AG04450 (cell line): ENCODE data around the gene MYH11. TPM values are rescaled to one million over a fixed set of nuclear protein-coding genes. Genes with fewer than 3 reads are reported as not detected.

ENCODE experiments used
- CTCF ChIA-PET: fragments of 300-600, 350-600 bp; formaldehyde crosslinking; extraction: SDS; loops from one replicate; lab custom pipeline; 2022; ENCODE audit warnings: antibody characterized with exemption, inconsistent platforms; lab: Charles Lee
- POLR2A ChIA-PET: fragments of 350-600 bp; formaldehyde crosslinking; extraction: SDS; loops from one replicate; lab custom pipeline; 2021; ENCODE audit warnings: antibody characterized with exemption, inconsistent platforms; lab: Yijun Ruan, JAX
- DNase-seq: peaks from one replicate; pipeline ENCODE4 v3.0.0-alpha.2; 2011; ENCODE audit warnings: low read depth, low spot score
- H3K27ac ChIP-seq: one replicate; pipeline ENCODE4 v1.5.1; 2012; ENCODE audit warnings: low read depth, low read length, control low read depth
- H3K27me3 ChIP-seq: one replicate; pipeline ENCODE4 v1.6.0; 2012; ENCODE audit warnings: low read length; ENCODE audit not compliant: control insufficient read depth, insufficient read depth
- H3K4me3 ChIP-seq: 2 replicates; pipeline ENCODE4 v1.5.1; 2011; ENCODE audit warnings: mild to moderate bottlenecking, low read depth, low read length, control low read depth
- H3K9me3 ChIP-seq: 2 replicates; pipeline ENCODE4 v1.5.1; 2012; ENCODE audit warnings: low read length; ENCODE audit not compliant: control insufficient read depth, insufficient read depth
- CTCF ChIP-seq: IDR thresholded peaks from 2 replicates; pipeline ENCODE4 v1.5.1; 2011; ENCODE audit warnings: low read depth, low read length, control low read depth, inconsistent platforms
- polyA plus RNA-seq: library from polyadenylated mRNA; depleted of rRNA; stranded (reverse); fragments of >200 nt; gene quantifications from 2 replicates; pipeline ENCODE4 v1.2.3, GENCODE V29; 2011

MYH11 gene
- polyA plus RNA-seq, 1 experiment: 0.20 TPM

GRCh38 chr16:15752717-15753488 is 103.9 kb downstream of the MYH11 start:
- ChIA-PET CTCF (no interaction called here), POLR2A (no interaction called here)
- Histone ChIP-seq H3K4me3 (no peak overlapping the region), H3K27me3 (no peaks in the 10 kb centered on the region), H3K27ac (no peak overlapping the region), H3K9me3 (no peaks in the 10 kb centered on the region; the same call in 1 of the 2 replicates)
- no peak for TF ChIP-seq CTCF
- DNase-seq: no peak

- no peak for DNase-seq
- Histone ChIP-seq H3K4me3 (no peak overlapping the region), H3K27ac (no peak overlapping the region), H3K9me3 (no peaks in the 10 kb centered on the region; the same call in 1 of the 2 replicates), H3K27me3 (no peaks in the 10 kb centered on the region)
- POLR2A ChIA-PET: no interaction called here
- CTCF ChIA-PET: interaction anchor here (1.0 kb wide), 1 partner anchor 72 kb away, joined by 6 read pairs; no protein-coding TSS in a partner anchor
- TF ChIP-seq CTCF: no peak
Observed at GRCh38 chr16:15751940-15752339, 104.9 kb downstream of the MYH11 start.

DNA sequence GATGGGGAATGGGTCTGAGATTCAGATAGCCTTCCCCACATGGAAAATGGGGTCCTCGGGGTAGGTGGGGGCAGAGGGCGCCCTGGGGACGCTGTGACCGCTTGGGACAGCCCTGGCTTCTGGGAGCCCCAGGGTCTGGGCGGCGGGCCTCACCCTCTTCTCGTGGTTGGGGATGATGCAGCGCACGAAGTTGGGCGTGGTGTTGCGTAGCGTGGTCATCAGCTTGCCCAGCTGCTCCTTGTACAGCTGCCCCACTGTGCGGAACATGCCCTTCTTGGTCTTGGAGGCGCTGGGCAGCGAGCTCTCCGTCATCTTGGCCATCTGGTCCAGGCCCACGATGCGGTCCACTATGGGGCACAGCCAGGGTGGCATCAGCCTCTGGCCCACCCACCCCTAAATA is 106.8 kb downstream of the MYH11 start:
- DNase-seq: no peak
- Histone ChIP-seq H3K9me3 (no peaks in the 10 kb centered on the region; the same call in 1 of the 2 replicates), H3K27ac (no peak overlapping the region), H3K27me3 (no peaks in the 10 kb centered on the region), H3K4me3 (no peak overlapping the region)
- TF ChIP-seq CTCF: no peak
- ChIA-PET POLR2A (no interaction called here), CTCF (no interaction called here)

- DNase-seq: no peak
- Histone ChIP-seq H3K27ac (no peak overlapping the region), H3K4me3 (no peak overlapping the region), H3K27me3 (no peaks in the 10 kb centered on the region), H3K9me3 (no peaks in the 10 kb centered on the region; the same call in 1 of the 2 replicates)
- CTCF ChIA-PET: no interaction called here
- POLR2A ChIA-PET: no interaction called here
- no peak for TF ChIP-seq CTCF
Observed at GRCh38 chr16:15749371-15749770, 107.5 kb downstream of the MYH11 start.

DNA sequence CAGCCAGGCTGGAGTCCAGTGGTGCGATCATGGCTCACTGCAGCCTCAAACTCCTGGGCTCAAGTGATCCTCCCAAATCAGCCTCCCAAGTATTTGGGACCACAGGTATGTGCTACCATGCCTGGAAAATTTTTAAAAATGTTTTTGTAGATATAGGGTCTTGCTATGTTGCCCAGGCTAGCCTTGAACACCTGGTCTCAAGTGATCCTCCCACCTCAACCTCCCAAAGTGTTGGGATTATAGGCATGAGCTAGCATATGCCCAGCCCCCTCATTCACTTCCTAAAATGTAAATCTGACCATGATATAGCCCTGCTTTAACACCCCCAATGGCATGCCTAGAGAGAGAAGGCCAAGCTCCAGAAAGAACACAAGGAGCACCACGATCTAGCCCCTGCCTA is 108.2 kb downstream of the MYH11 start:
- Histone ChIP-seq H3K27ac (no peak overlapping the region), H3K9me3 (no peaks in the 10 kb centered on the region; the same call in 1 of the 2 replicates), H3K27me3 (no peaks in the 10 kb centered on the region), H3K4me3 (no peak overlapping the region)
- no peak for DNase-seq
- TF ChIP-seq CTCF: no peak
- CTCF ChIA-PET: no interaction called here
- POLR2A ChIA-PET: interaction anchor here (0.6 kb wide), 1 partner anchor 284 kb away, joined by 5 read pairs; no protein-coding TSS in a partner anchor
